Kasumi-1 (cell line): Measurements from ENCODE around the gene ADAMTS2.

Experiments used
- DNase-seq, 2 experiments: peaks; one replicate each; lab custom pipeline; 2025; lab: John Stamatoyannopoulos, UW

The ADAMTS2 gene

GRCh38 chr5:179254638-179255271 is 90.5 kb downstream of the ADAMTS2 start:
- DNase-seq = no peak

DNA sequence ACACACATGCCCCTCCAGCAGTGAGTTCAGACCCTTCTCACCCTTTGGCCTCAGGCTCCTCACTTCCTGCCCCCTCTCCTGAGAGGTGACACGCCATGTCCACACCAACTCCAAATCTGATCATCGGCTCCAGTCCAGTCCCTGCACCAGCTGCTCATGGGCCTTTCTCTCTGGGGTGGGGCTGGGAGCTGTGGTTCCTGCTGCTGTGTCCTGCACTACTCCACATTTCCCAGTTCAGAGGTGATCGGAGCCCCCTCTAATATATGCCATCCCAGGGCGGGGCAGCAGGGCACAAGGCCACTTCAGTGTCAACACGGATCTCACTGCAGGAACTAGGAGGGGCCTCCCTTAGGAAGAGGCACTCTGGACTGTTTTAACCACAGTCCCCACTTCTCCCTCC is 91.5 kb downstream of the ADAMTS2 start:
- DNase-seq = no peak

- no peak for DNase-seq
Measured at GRCh38 chr5:179251276-179251969, 93.8 kb downstream of the ADAMTS2 start.

DNA sequence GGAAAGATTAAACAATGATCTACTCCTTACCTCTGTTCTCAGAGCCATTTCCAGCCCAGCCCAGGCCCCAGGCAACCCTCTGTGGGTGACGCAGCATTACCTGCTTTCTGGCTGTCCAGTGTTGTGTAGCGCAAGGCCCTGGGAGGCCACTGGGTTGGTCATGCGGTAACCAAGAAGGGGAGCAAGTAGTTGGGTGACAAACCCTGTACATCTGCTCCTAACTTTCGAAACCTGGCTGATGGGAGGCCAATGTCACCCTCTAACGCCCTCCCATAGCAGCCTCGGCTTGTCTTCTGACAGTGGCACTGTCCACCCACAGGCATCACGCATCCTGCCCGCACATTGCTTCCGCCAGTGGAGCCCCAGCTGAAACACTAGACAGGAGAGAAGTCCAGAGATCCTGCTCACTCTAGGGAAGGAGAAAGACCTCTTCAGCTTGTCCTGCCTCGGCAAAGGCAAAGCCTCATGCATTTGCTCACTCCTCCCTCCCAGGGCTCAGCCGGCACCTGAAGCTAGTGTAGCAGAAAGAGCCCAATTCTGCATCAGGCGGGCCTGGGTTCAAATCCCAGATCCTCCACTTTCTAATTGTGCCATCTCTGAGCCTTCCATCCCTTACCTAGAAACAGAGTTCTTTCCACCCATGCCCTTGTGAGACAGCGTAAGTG is 94.6 kb downstream of the ADAMTS2 start:
- DNase-seq = no peak

DNA sequence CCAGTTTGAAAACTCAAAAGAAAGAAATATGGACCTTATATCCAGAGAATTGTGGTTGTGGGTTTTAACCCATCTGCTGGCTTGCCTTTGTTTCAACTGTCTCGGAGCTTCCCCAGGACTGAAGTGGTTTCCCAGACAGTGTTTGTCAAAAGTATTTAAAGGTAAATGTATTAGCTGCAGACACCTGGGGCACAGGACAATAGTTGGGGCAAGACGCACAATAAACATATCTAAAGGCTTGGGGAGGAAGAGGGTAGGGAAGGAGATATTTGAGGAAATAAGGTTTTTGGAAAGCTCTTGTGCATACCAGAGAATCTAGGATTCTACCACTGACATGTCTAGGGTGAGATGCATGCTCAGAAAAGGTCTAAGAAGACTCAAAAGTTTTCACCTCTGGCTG is 99.0 kb downstream of the ADAMTS2 start:
- DNase-seq = no peak

- no peak for DNase-seq
Measured at GRCh38 chr5:179245031-179245430, 100.2 kb downstream of the ADAMTS2 start.

DNA sequence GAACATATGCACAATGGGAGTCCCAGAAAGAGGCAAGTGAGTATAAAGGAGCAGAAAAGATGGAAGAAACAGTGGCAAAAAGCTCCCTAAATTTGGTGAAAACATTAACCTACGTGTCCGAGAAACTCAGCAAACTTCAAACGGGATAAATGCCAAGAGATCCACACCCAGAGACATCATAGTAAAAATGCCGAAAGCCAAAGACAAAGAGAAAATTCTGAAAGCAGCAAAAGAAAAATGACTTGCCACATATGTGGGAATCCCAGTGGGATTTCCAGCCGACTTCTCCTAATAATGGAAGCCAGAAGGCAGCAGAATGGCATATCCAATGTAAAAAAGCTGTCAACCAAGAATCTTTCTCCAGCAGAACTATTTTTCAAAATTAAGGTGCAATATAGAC is 101.2 kb downstream of the ADAMTS2 start:
- DNase-seq = no peak

GRCh38 chr5:179243333-179243732 is 101.9 kb downstream of the ADAMTS2 start:
- DNase-seq = no peak

- DNase-seq = no peak
Measured at GRCh38 chr5:179242676-179243075, 102.6 kb downstream of the ADAMTS2 start.

DNA sequence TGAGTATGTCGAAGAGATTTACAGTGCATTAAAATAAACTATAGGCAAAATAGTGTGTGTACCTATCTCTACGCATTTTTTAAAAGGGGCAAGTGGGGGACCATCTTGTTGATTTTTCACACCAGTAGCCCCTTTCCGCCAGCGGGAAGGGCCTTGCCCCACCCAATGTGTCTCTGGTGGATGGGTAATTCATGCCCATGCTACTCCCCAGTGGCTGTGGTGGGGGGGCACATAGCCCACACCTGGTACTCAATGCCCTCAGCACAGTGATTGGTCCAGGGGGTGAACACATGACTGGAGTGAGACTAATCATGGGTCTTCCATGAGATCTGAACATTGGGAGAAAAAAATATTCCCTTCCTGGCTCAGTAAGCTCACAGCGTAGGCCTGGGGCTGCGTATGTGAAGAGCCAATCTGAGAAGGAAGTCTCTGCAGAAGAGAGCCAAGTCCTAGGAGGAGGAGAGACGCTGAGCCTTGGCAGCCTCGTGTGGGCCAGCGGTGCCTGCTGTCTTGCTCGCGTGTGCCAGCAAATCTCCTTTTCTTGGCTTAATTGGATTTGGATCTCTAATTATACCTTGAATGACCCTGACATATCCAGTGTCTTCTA is 103.4 kb downstream of the ADAMTS2 start:
- no peak for DNase-seq

GRCh38 chr5:179241175-179241574 is 104.1 kb downstream of the ADAMTS2 start:
- DNase-seq = no peak

- no peak for DNase-seq
Measured at GRCh38 chr5:179240561-179240960, 104.7 kb downstream of the ADAMTS2 start.

- no peak for DNase-seq
Measured at GRCh38 chr5:179239256-179240135, 105.8 kb downstream of the ADAMTS2 start.

- DNase-seq = no peak
Measured at GRCh38 chr5:179238628-179238970, 106.7 kb downstream of the ADAMTS2 start.

DNA sequence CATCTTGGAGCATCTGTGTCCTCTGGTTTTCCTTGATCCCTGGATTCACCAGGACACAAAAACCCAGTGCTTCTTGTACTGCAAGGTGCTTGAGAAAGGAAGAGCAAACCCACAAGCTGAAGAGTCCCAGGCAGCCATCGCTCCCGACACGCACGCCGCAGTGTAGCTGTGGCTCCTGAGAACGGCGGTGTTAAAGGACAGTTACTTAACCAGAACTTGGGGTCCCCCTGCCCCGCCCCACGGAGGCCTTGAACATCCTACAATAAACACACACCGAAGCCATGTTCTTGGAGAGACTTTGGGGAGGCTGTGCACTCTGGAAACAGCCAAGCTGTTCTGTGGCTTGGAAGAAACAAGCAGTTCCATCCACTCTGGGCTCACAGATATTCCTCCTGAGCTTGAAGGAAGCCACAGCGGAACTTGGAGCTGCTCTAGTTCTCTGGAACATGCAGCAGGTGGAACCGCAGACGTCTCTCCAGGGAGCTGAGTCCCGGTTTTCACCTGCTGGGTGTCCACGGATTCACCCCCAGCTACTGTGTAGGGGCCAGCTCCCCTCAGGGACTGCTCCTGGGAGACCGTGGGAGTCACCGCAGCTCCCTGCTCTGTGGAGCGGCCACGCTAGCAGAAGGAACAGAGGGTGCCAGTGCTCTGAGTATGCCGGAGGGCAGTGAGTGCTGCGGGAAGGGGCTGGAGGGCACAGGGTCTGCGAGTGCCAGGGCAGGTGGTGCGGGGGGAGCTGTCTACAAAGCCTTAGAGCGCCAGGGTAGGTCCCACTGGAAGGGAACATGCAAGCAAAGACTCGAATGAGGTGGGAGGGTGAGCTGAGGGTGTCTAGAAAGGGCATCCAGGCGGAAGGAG is 107.3 kb downstream of the ADAMTS2 start:
- DNase-seq = no peak

- no peak for DNase-seq
Measured at GRCh38 chr5:179235416-179236400, 109.6 kb downstream of the ADAMTS2 start.

GRCh38 chr5:179234563-179235135 is 110.6 kb downstream of the ADAMTS2 start:
- no peak for DNase-seq

DNA sequence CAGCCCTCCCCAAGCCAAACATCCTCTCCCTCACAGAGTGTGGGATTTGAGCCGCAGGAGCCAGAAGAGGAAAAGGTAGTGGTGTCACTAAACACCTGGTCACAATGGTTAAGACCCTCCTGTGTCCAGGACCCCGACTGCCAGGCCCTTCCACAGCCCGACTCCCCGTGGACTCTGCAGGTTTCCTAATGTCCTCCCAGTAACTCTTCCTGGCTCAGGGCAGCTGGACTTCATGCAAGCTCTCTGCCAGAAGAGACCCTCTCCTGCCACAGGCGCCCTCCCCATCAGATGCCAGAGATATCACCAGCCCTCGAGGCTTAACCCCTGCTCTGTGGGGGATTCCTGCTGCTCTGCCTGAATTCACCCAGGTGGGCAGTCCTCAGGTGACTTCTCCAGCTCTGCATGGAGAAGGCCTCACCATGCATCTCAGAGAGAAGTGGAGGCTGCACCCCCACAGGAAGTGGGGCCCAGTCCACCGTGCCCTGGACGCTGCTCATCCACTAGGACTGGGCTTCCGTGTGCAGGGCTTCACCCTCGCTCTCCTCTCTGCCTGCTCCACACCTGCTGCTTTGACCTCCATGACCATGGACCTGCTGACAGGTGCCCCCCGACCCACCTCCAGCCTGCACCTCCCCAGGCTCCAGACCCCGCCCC is 111.2 kb downstream of the ADAMTS2 start:
- DNase-seq = no peak
